Spleen (tissue), 7 donors: ENCODE measurements around the gene ARMS2.

ENCODE experiments used
- POLR2A ChIP-seq, 3 donors: fragments of 450-650 bp; IDR thresholded peaks; one replicate each; pipeline ENCODE4 v1.5.1; 2017; ENCODE audit warnings: antibody characterized with exemption in 3 of 3, mild to moderate bottlenecking in 1 of 3
- POLR2AphosphoS5 ChIP-seq, 3 donors: sonication (generic); formaldehyde crosslinking; IDR thresholded peaks; one replicate each; pipeline ENCODE4 v1.5.1; 2017; ENCODE audit warnings: antibody characterized with exemption in 3 of 3
- TF ChIP-seq, protein P1 (sequence below), 11 experiments: fragments of 200-600 bp in 7 of 11; fragments of 450-650 bp in 4 of 11; sonication (generic) in 4 of 11; IDR thresholded peaks in 8 of 11; conservative IDR thresholded peaks in 3 of 11; 1 replicate in 7 of 11; 2 replicates in 4 of 11; pipeline versions ENCODE4 v1.4.0 to v1.8.0; 2016 to 2021; ENCODE audit warnings: antibody characterized with exemption in 11 of 11, inconsistent platforms in 4 of 11, mild to moderate bottlenecking in 1 of 11
- donor health status: DM: no; HTN: no; CAD: no; lungs with moderate emphysema.
- donor health status: DM: no; HTN: no; CAD: no.
- donor health status: DM: no; HTN: no; CAD: no.

DNA sequence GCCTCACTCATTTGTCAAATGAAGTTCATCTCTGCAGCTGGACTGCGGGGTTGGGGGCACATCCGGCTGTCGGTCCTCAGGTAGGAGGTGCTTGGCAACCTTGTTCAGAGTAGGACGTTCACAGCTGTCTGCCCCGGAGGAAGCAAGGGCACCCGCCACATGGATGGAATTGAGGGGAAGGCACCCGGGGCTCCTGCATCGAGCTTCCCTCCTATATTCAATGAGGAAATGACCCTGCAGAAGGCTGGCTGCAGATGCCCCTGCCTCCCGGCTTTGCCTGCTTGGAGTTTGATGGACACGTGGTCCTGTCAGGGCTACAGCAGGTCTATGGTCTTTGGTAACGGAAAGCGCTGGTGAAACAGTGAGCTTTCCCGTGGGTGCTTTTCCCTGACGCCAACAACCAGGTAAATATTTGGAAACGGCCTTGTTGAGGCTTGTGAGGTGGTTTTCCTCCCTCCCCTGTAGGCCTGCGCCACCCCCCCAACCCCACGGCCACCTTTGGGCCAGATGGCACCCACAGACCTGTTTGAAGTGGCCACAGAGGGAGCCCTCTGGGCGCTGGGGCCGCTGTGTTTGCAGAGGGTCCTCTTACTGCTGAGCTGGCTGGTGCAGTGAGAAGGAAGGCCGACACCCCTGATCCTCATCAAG is 39.8 kb downstream of the ARMS2 start:
- TF ChIP-seq POLR2A (IDR thresholded peaks at IDR 0.05) (no peak), POLR2AphosphoS5 (IDR thresholded peaks at IDR 0.05) (no peak)
- TF ChIP-seq, protein P1, sequence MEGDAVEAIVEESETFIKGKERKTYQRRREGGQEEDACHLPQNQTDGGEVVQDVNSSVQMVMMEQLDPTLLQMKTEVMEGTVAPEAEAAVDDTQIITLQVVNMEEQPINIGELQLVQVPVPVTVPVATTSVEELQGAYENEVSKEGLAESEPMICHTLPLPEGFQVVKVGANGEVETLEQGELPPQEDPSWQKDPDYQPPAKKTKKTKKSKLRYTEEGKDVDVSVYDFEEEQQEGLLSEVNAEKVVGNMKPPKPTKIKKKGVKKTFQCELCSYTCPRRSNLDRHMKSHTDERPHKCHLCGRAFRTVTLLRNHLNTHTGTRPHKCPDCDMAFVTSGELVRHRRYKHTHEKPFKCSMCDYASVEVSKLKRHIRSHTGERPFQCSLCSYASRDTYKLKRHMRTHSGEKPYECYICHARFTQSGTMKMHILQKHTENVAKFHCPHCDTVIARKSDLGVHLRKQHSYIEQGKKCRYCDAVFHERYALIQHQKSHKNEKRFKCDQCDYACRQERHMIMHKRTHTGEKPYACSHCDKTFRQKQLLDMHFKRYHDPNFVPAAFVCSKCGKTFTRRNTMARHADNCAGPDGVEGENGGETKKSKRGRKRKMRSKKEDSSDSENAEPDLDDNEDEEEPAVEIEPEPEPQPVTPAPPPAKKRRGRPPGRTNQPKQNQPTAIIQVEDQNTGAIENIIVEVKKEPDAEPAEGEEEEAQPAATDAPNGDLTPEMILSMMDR (IDR thresholded peaks at IDR 0.05 in 8 of 11, conservative IDR thresholded peaks at IDR 0.05 in 3 of 11) = no peak
